Panc1 (cell line): ENCODE data around the gene SMG6.

Source experiments
- CTCF ChIP-seq: fragments of 450-650 bp; IDR thresholded peaks from 2 replicates; pipeline ENCODE4 v1.5.1; 2017; ENCODE audit warnings: mild to moderate bottlenecking
- REST ChIP-seq, 2 experiments: IDR thresholded peaks; 2 replicates each; pipeline ENCODE4 v1.6.1; 2011 to 2012; ENCODE audit warnings: low read depth in 2 of 2, control low read depth in 1 of 2, low read length in 1 of 2, mild to moderate bottlenecking in 1 of 2, moderate library complexity in 1 of 2; ENCODE audit not compliant: insufficient read depth in 1 of 2

GRCh38 chr17:2023256-2023655 lies 280.3 kb downstream of the SMG6 start:
- TF ChIP-seq CTCF (no peak), REST (IDR thresholded peaks at IDR 0.05; ENCODE audit: insufficient read depth in 1 of 2, low read depth in 2 of 2, low read length in 1 of 2) (no peak)
